Activated T-helper 2 cell treated with anti-CD3 and anti-CD28 coated beads, Interferon-gamma antibody, Interleukin-2, Interleukin-4, amounts not matched to agents 10 μg/mL and 5 μg/mL and 100 μg/mL, durations not matched to agents 14 hours and 24 hours and 36 hours (primary cell): ENCODE data around the gene S100A7A. TPM values are rescaled to one million over a fixed set of nuclear protein-coding genes. Genes with fewer than 3 reads are reported as not detected.

Source experiments
- DNase-seq: peaks from one replicate; pipeline ENCODE4 v3.0.0; 2021; ENCODE audit warnings: low spot score
- H3K27ac Mint-ChIP-seq: one replicate; pipeline ENCODE4 v1.8.0; 2021; ENCODE audit warnings: mixed read lengths
- H3K27me3 Mint-ChIP-seq: one replicate; pipeline ENCODE4 v1.8.0; 2021; ENCODE audit warnings: low read depth, mixed read lengths
- H3K36me3 Mint-ChIP-seq: one replicate; pipeline ENCODE4 v1.8.0; 2021; ENCODE audit warnings: low read depth, mixed read lengths
- H3K4me1 Mint-ChIP-seq: one replicate; pipeline ENCODE4 v1.8.0; 2021; ENCODE audit warnings: low read depth, mixed read lengths
- H3K4me3 Mint-ChIP-seq: one replicate; pipeline ENCODE4 v1.8.0; 2021; ENCODE audit warnings: low read depth, mild to moderate bottlenecking, moderate library complexity, mixed read lengths
- H3K9me3 Mint-ChIP-seq: one replicate; pipeline ENCODE4 v1.8.0; 2021; ENCODE audit warnings: mixed read lengths
- intact Hi-C: fragments of 100-400 bp; cut with micrococcal nuclease; formaldehyde crosslinking; loops from one replicate; pipeline ENCODE4 v1.15.1; 2023
- total RNA-seq: library from RNA; stranded (reverse); gene quantifications from 2 replicates; pipeline ENCODE4 v1.2.3, GENCODE V29; 2022

Gene S100A7A
- total RNA-seq, 1 donor from 2014 or later = not detected

DNA sequence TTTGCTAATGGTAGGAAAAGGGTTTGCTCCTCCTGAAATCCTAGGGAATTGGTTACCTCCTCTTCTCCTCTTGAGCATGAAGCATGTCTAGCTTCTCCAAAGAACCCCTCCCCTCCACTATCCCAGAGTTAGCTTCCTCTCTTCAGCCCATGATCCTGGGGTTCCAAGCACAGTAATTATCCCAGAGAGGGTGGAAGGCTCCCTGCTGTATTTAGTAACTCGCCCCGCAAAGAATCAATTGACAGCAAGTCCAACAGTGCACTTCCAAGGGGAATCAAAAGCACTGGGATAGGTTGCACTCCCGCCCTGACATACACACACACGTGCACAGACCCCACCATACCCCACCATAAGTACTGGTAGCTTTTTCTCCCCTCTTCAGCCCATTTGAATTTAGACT is 28.5 kb upstream of the S100A7A start:
- H3K4me3 Mint-ChIP-seq = no peak overlapping the region
- intact Hi-C loops = no loop called here
- H3K27me3 Mint-ChIP-seq = peaks cover 7% of the 10 kb centered on the region
- H3K36me3 Mint-ChIP-seq = no peaks in the 10 kb centered on the region
- peaks cover 4% of the 10 kb centered on the region for H3K4me1 Mint-ChIP-seq
- no peak overlapping the region for H3K27ac Mint-ChIP-seq
- no peaks in the 10 kb centered on the region for H3K9me3 Mint-ChIP-seq
- no peak for DNase-seq

- Mint-ChIP-seq H3K27ac (no peak overlapping the region), H3K4me1 (peaks cover 4% of the 10 kb centered on the region), H3K27me3 (peaks cover 2% of the 10 kb centered on the region), H3K36me3 (no peaks in the 10 kb centered on the region), H3K4me3 (no peak overlapping the region), H3K9me3 (no peaks in the 10 kb centered on the region)
- intact Hi-C loops = no loop called here
- DNase-seq = no peak
Measured at GRCh38 chr1:153389401-153389800, 26.9 kb upstream of the S100A7A start.

DNA sequence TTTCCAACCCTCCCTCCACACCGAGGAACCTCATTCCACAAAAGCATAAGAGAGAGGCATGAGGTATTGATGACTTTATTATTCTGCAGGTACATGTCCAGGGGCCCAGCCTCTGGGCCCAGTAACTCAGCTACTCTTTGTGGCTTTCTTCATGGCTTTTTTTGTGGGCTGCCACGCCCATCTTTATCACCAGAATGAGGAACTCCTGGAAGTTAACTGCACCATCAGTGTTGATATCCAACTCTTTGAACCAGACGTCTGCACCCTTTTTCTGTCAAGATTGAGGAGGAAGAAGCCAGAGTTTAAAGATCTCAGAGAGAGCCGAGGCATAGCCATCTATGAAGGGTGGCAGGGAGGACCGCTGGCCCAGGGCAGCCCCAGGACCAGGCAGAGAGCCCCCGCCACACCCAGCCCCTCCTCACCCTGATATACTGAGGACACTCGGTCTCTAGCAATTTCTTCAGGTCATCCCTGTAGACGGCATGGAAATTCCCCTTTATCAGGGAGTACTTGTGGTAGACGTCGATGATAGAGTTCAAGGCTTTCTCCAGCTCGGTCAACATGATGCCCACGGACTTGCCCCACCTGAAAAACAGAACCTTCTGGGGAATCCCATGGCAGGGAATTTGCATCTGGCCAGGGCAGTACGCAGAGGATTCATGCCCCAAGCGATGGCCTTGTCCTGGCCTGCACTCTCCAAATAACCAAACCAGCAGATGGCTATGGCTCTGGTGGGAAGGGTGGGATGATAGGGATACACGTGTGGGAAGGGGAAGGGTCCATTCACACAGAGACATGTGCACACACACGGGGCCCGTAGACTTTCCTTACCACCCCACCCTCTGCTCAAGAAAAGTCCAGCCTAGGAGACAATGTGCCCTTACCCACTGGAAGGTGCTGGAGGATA is 26.1 kb upstream of the S100A7A start:
- no peak for DNase-seq
- Mint-ChIP-seq H3K4me1 (peaks cover 4% of the 10 kb centered on the region), H3K36me3 (no peaks in the 10 kb centered on the region), H3K4me3 (no peak overlapping the region), H3K9me3 (no peaks in the 10 kb centered on the region), H3K27me3 (peaks cover 2% of the 10 kb centered on the region), H3K27ac (no peak overlapping the region)
- intact Hi-C loops = no loop called here

DNA sequence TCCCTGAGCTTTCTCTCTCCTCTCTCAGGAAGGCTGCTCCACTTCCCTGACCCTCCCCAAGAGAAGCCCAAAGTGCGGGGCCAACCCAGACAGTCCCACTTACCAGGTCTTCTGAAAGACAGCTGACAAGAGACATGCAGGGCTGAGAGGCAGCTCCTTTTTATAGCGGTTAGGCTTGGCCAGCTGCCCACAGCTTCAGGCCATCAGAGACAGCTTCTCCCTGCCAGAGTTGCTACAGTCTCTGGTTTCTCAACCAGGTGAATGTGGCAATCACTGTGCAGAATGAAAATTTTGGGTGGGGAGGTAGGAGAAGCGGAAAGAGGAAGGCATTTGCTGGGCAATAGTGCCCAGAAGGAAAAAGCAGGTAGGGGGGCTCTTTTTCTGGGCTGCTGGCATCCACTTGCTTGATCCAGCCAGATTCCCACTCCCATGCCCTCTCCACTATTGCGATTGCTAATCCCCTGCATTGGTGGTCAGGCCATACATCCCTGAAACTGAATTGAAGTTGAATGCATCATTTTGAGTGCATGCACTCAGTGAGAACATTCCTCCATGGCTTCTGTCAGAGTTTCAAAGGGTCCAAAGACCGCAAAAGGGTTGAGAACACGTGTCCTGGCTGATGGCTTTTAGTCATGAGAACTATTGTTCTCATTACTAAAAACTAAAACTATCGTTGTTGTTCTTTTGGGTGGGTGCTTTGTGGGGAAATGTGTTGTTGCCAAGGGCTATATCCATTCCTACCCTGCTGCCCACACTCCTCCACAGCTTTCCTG is 25.2 kb upstream of the S100A7A start, which contains the start of gene S100A8:
TSS of gene S100A8 (minus strand) at position 136 of the 773 bp plus-strand sequence. CDS start 538 bp downstream, outside the sequence.
- H3K4me1 Mint-ChIP-seq = peaks cover 4% of the 10 kb centered on the region
- H3K36me3 Mint-ChIP-seq = no peaks in the 10 kb centered on the region
- no peaks in the 10 kb centered on the region for H3K9me3 Mint-ChIP-seq
- no peak within 1 kb of the TSS for H3K4me3 Mint-ChIP-seq
- intact Hi-C loops = no loop called here
- H3K27me3 Mint-ChIP-seq = peaks cover 2% of the 10 kb centered on the region
- H3K27ac Mint-ChIP-seq = no peak within 1 kb of the TSS
- no peak for DNase-seq

DNA sequence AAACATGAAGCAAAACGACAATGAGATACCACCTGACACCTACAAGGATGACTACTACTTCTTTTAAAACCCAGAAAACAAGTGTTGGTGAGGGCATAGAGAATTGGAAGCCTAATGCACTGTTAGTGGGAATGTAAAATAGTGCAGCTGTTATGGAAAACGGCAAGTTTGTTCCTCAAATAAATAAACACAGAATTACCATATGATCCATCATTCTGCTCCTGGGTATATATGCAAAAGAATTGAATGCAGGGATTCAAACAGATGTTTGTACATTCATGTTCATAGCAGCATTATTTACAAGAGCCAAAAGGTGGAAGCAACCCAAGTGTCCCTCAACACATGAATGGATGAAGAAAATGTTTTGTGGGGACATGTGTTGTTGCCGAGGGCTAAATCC is 24.1 kb upstream of the S100A7A start:
- intact Hi-C loops = no loop called here
- Mint-ChIP-seq H3K27ac (no peak overlapping the region), H3K4me1 (no peaks in the 10 kb centered on the region), H3K9me3 (no peaks in the 10 kb centered on the region), H3K36me3 (no peaks in the 10 kb centered on the region), H3K4me3 (no peak overlapping the region), H3K27me3 (no peaks in the 10 kb centered on the region)
- DNase-seq = no peak

DNA sequence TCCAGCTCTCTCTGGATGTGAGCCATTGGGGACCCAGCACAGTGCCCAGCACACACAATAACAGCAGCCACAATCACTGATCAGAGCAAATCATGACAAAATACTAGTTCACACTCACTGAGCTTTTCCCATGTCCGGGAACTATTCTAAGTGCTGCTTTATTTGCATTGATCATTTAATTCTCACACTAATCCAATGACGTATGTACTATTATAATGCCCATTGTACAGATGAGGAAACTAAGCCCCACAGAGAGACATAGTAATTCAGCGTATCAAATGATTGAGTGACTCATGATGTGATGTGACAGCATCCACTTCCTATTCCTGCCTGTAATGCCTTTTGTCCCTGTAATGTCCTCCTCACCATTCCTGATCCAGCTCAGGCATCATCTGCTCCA is 23.5 kb upstream of the S100A7A start:
- H3K27ac Mint-ChIP-seq = no peak overlapping the region
- no peaks in the 10 kb centered on the region for H3K4me1 Mint-ChIP-seq
- intact Hi-C loops = no loop called here
- no peaks in the 10 kb centered on the region for H3K36me3 Mint-ChIP-seq
- no peaks in the 10 kb centered on the region for H3K9me3 Mint-ChIP-seq
- H3K27me3 Mint-ChIP-seq = no peaks in the 10 kb centered on the region
- DNase-seq = no peak
- H3K4me3 Mint-ChIP-seq = no peak overlapping the region

DNA sequence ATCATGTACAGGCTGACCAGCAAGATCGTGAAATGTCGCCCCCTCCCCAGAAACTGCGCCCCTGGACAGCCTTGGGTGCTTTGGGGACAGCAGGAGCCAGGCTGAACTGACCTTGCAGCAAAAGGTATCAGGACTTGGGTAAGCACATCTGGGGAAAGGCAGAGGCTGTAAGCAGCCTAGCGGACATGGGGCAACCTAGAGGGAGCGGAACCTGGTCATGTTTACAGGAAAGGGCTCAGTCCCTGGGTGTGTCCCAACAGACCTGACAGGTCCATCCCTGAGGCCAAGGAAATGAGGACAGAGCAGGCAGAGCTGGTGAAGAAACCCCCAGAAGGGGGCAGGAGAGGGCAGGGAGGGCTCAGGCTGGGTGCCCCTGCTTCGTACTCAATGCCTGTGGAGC is 22.4 kb upstream of the S100A7A start:
- Mint-ChIP-seq H3K9me3 (no peaks in the 10 kb centered on the region), H3K4me1 (no peaks in the 10 kb centered on the region), H3K36me3 (no peaks in the 10 kb centered on the region), H3K27me3 (no peaks in the 10 kb centered on the region), H3K4me3 (no peak overlapping the region), H3K27ac (no peak overlapping the region)
- intact Hi-C loops = no loop called here
- no peak for DNase-seq

GRCh38 chr1:153394391-153394790 is 21.9 kb upstream of the S100A7A start:
- Mint-ChIP-seq H3K4me3 (no peak overlapping the region), H3K9me3 (no peaks in the 10 kb centered on the region), H3K36me3 (no peaks in the 10 kb centered on the region), H3K4me1 (no peaks in the 10 kb centered on the region), H3K27ac (no peak overlapping the region), H3K27me3 (no peaks in the 10 kb centered on the region)
- no peak for DNase-seq
- intact Hi-C loops = no loop called here

DNA sequence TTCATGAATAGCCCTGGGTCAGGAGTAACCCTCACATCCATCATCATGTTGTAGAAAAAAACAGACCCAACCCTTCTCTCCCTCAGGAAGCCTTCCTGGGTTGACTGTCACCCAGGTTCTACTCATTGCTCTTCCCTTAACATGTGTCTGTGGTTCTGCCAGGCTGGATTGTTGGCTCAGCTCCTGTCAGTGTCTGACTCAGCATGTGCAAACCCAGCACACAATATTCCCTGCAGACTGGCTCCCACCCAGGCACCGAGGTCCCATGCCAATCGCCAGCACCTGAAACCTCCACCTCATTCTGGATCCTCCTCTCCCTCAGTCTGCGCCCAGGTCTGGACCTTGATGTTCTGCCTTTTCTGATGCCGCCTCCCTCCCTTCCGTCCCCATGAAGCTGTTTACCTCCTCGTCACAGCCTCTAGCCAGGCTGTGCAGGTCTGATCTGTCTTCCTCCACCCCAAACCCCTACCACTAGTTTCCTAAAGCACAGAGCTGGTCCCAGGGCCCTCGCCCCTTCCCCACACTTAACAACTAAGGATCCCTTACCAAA is 21.1 kb upstream of the S100A7A start:
- Mint-ChIP-seq H3K4me1 (no peaks in the 10 kb centered on the region), H3K4me3 (no peak overlapping the region), H3K27ac (no peak overlapping the region), H3K36me3 (no peaks in the 10 kb centered on the region), H3K9me3 (no peaks in the 10 kb centered on the region), H3K27me3 (no peaks in the 10 kb centered on the region)
- intact Hi-C loops = no loop called here
- no peak for DNase-seq

GRCh38 chr1:153395776-153396175 is 20.5 kb upstream of the S100A7A start:
- Mint-ChIP-seq H3K4me3 (no peak overlapping the region), H3K36me3 (no peaks in the 10 kb centered on the region), H3K9me3 (no peaks in the 10 kb centered on the region), H3K27me3 (no peaks in the 10 kb centered on the region), H3K4me1 (no peaks in the 10 kb centered on the region), H3K27ac (no peak overlapping the region)
- DNase-seq = no peak
- intact Hi-C loops = no loop called here

DNA sequence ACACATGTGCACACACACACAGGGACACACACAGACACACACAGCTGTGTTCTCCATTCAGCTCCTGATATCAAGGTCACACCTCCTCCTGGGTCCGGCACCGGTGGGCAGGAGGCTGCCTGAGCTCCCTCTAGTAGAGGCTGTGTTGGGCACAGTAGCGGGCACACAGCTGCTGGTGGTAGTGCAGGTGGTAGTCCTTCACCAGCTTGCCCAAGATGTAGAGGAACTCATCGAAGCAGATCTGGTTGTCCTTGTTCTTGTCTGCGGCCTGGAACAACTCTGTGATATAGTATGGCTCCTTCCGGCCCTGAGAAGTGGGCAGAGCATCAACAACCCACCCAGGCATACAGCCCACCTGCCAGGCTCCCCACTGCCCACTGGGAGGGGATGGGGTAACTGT is 19.9 kb upstream of the S100A7A start:
- Mint-ChIP-seq H3K27me3 (no peaks in the 10 kb centered on the region), H3K4me3 (no peak overlapping the region), H3K9me3 (no peaks in the 10 kb centered on the region), H3K4me1 (no peaks in the 10 kb centered on the region), H3K36me3 (no peaks in the 10 kb centered on the region), H3K27ac (no peak overlapping the region)
- no peak for DNase-seq
- intact Hi-C loops = no loop called here

DNA sequence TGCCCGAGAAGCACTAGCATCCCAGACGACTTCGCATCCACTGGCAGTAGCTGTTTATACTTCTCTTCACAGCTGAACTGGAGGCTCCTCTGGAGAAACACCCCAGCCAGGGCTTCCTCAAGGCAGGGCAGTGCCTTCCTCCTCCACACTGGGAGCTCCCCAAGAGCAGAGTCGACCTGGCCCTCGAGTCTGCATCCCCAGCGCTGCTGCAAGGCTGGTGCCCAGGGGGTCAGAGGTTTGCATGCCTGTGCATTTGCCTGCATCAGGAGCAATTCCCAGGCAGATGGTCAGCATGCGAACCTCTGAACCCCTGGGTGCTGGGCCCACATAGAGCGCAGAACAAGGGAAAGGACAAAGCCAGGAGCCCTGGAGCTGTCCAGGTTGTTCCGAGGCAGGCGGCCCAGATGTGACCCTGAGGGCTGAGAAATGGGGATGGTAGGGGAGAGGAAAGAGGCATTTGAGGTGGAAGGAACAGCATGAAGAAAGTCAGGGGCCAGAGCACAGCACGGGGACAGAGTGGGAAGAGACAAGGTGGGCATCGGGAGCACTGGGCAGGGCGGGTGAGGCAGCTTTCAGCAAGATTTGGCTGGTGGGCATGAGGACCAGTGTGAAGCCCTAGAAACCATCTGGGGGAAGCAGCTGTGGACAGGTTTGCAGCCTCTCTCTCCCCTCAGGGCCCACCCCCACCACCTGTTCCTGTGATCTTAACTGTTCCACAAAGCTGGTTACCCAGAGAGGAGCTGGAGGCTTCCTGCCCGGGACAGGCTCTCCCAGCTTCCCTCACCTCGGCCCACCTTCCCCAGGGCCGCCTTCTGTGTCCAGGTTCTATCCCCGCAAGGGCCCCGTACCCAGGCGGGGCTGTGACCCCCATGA is 19.0 kb upstream of the S100A7A start:
- Mint-ChIP-seq H3K4me3 (no peak overlapping the region), H3K27ac (no peak overlapping the region), H3K9me3 (no peaks in the 10 kb centered on the region), H3K4me1 (no peaks in the 10 kb centered on the region), H3K36me3 (no peaks in the 10 kb centered on the region), H3K27me3 (no peaks in the 10 kb centered on the region)
- intact Hi-C loops = no loop called here
- no peak for DNase-seq
